ENCODE results near the gene APOC1. TPM values are rescaled to one million over a fixed set of nuclear protein-coding genes. Genes with fewer than 3 reads are reported as not detected.
A peak's percentile ranks its signal among the peaks of the same experiment; 100 is the strongest.

Gene APOC1
- total RNA-seq, 1 experiment from 2014 or later: 4.7 TPM

DNA sequence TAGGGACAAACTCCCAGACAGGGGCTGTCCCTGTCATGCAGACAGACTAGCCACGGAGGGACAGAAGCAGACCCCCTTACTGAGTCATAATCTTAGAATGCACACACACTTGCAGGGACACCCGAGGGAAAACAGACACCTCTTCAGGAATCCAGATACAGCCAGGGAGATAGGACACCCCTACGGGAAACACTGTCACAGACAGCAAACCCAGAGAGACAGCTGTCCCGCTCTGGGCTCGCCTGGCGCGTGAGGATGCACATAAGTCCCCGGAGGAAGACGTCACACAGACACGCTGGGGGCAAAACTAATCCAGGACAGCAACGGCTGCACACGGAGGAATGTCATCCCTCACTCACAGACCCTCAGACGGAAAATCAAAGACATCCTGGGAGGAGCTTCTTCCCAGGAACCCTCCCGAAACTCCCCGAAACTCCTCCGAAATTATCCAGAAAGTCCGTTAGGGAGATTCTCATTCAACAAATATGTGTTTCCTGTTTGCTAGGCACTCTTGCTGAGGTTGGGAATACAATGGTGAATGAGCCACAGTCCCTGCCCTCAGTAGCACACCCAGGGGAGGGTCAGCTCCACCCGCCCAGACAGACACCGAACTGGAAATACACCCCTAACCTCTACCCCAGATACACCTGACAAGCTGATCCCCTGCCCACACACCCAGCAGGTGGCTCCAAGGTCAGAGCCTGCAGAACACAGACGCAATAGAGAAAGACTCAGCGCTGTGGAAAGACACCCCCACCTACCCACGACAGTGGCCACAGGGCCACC lies 38.5 kb upstream of the APOC1 start:
- no peak overlapping the region for H3K4me3 Mint-ChIP-seq (ENCODE audit: low read depth, unreplicated experiment)
- no peak overlapping the region for H3K27ac Mint-ChIP-seq (ENCODE audit: unreplicated experiment)
- peaks cover 71% of the 10 kb centered on the region for H3K36me3 Mint-ChIP-seq (ENCODE audit: insufficient read depth, unreplicated experiment)
- CTCF ChIA-PET: no interaction called here
- intact Hi-C loops (cut with micrococcal nuclease; ENCODE audit: unreplicated experiment): no loop called here
- H3K27me3 Mint-ChIP-seq (ENCODE audit: unreplicated experiment): no peaks in the 10 kb centered on the region
- H3K9me3 Mint-ChIP-seq (ENCODE audit: low read depth, unreplicated experiment): no peaks in the 10 kb centered on the region
- TF ChIP-seq, protein P1, sequence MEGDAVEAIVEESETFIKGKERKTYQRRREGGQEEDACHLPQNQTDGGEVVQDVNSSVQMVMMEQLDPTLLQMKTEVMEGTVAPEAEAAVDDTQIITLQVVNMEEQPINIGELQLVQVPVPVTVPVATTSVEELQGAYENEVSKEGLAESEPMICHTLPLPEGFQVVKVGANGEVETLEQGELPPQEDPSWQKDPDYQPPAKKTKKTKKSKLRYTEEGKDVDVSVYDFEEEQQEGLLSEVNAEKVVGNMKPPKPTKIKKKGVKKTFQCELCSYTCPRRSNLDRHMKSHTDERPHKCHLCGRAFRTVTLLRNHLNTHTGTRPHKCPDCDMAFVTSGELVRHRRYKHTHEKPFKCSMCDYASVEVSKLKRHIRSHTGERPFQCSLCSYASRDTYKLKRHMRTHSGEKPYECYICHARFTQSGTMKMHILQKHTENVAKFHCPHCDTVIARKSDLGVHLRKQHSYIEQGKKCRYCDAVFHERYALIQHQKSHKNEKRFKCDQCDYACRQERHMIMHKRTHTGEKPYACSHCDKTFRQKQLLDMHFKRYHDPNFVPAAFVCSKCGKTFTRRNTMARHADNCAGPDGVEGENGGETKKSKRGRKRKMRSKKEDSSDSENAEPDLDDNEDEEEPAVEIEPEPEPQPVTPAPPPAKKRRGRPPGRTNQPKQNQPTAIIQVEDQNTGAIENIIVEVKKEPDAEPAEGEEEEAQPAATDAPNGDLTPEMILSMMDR (IDR thresholded peaks at IDR 0.05; ENCODE audit: unreplicated experiment): no peak
- peaks cover 22% of the 10 kb centered on the region for H3K4me1 Mint-ChIP-seq (ENCODE audit: low read depth, unreplicated experiment)
- no TSS peak for BruUV-seq (replicated peaks)
- no peak for DNase-seq

DNA sequence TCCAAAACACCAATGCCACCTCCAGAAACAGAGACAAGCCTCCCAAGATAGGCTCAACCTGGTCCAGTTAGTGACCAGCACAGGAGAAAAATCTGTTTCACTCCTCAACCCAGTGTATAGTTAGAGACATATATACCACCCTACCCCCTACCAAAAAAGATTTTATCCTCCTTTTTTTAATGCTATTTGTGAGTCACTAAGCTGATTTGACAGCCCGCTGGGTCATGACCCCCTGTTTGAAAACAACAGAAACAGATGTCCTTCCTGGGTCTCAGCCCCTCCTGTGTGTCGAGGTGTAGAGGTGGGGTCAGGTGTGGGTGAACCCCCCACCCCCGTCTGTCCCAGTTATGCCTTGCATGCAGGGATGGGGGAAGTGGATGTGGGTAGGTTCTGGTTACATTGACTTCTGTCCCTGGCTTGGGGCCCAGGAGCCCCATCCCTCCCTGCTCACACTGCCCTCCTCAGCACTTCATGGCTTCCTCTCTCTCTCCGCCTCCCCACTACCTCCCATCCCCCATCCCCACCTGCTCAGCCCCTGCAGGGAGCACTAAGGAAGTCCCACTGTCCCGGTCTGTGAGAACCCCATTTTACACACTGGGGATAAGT lies 37.4 kb upstream of the APOC1 start:
- no peak overlapping the region for H3K27ac Mint-ChIP-seq (ENCODE audit: unreplicated experiment)
- H3K36me3 Mint-ChIP-seq (ENCODE audit: insufficient read depth, unreplicated experiment): peaks cover 82% of the 10 kb centered on the region
- CTCF ChIA-PET: no interaction called here
- DNase-seq: no peak
- intact Hi-C loops (cut with micrococcal nuclease; ENCODE audit: unreplicated experiment): no loop called here
- no peaks in the 10 kb centered on the region for H3K9me3 Mint-ChIP-seq (ENCODE audit: low read depth, unreplicated experiment)
- no peak overlapping the region for H3K4me3 Mint-ChIP-seq (ENCODE audit: low read depth, unreplicated experiment)
- H3K27me3 Mint-ChIP-seq (ENCODE audit: unreplicated experiment): no peaks in the 10 kb centered on the region
- H3K4me1 Mint-ChIP-seq (ENCODE audit: low read depth, unreplicated experiment): peaks cover 22% of the 10 kb centered on the region
- BruUV-seq (replicated peaks): no TSS peak
- TF ChIP-seq, protein P1 (IDR thresholded peaks at IDR 0.05; ENCODE audit: unreplicated experiment): no peak

DNA sequence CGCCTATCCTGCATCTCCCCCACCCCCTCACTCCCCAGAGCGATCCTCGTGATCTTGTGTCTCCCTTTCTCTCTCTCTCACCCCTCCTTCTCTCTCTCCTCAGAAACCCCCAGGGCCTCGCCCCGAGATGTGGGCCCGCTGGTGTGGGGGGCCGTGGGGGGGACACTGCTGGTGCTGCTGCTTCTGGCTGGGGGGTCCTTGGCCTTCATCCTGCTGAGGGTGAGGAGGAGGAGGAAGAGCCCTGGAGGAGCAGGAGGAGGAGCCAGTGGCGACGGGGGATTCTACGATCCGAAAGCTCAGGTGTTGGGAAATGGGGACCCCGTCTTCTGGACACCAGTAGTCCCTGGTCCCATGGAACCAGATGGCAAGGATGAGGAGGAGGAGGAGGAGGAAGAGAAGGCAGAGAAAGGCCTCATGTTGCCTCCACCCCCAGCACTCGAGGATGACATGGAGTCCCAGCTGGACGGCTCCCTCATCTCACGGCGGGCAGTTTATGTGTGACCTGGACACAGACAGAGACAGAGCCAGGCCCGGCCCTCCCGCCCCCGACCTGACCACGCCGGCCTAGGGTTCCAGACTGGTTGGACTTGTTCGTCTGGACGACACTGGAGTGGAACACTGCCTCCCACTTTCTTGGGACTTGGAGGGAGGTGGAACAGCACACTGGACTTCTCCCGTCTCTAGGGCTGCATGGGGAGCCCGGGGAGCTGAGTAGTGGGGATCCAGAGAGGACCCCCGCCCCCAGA lies 36.1 kb upstream of the APOC1 start:
- CTCF ChIA-PET: no interaction called here
- H3K9me3 Mint-ChIP-seq (ENCODE audit: low read depth, unreplicated experiment): no peaks in the 10 kb centered on the region
- H3K27ac Mint-ChIP-seq (ENCODE audit: unreplicated experiment): no peak overlapping the region
- TF ChIP-seq, protein P1 (IDR thresholded peaks at IDR 0.05; ENCODE audit: unreplicated experiment): no peak
- H3K27me3 Mint-ChIP-seq (ENCODE audit: unreplicated experiment): no peaks in the 10 kb centered on the region
- no peak overlapping the region for H3K4me3 Mint-ChIP-seq (ENCODE audit: low read depth, unreplicated experiment)
- BruUV-seq (replicated peaks): TSS peak; percentile 46
- DNase-seq: no peak
- H3K4me1 Mint-ChIP-seq (ENCODE audit: low read depth, unreplicated experiment): peaks cover 22% of the 10 kb centered on the region
- peaks cover 82% of the 10 kb centered on the region for H3K36me3 Mint-ChIP-seq (ENCODE audit: insufficient read depth, unreplicated experiment)
- intact Hi-C loops (cut with micrococcal nuclease; ENCODE audit: unreplicated experiment): no loop called here

DNA sequence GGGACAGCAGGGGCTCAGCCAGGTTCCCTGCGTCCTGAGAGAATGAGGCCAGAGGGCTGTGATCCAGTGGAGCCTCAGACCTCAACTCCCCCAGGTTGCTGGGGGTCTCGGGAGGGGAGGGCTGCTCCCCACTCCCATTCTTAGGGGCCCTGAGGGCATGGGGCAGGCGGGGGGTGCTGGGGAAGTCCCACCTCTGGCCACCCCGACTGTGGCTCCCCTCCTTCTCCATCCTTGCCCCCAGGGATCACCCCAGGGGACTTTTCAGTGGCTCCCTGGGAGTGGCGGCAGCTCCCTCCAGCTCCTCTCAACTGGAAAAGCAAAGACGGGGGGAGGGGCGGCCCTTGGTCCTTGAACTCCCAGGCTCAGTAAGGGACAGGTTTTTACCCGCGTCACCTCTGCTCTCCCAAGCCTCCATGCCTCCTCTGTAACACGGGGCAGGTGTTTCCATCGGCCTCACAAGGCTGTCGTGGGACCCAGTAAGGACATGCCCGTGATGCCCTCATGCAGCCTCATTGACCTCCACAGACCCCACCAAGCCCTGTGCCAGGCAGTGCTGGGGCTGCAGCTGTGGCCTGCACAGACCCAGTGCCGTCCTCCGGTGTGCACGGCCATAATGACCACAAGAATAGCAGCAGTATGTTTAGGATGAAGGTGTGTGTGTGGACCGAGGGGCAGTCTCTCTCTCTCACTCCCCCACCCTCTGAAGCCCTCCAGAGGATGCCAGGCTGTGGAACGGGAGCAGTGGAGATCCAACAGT lies 34.9 kb upstream of the APOC1 start:
- Mint-ChIP-seq H3K9me3 (ENCODE audit: low read depth, unreplicated experiment) (no peaks in the 10 kb centered on the region), H3K4me1 (ENCODE audit: low read depth, unreplicated experiment) (peaks cover 22% of the 10 kb centered on the region), H3K27me3 (ENCODE audit: unreplicated experiment) (no peaks in the 10 kb centered on the region), H3K36me3 (ENCODE audit: insufficient read depth, unreplicated experiment) (peaks cover 81% of the 10 kb centered on the region), H3K27ac (ENCODE audit: unreplicated experiment) (peak overlapping the region; percentile 7), H3K4me3 (ENCODE audit: low read depth, unreplicated experiment) (no peak overlapping the region)
- TF ChIP-seq, protein P1 (IDR thresholded peaks at IDR 0.05; ENCODE audit: unreplicated experiment): no peak
- no peak for DNase-seq
- CTCF ChIA-PET: no interaction called here
- intact Hi-C loops (cut with micrococcal nuclease; ENCODE audit: unreplicated experiment): no loop called here
- no TSS peak for BruUV-seq (replicated peaks)
